GM23338 (cell line): ENCODE measurements around the gene OVCA2. TPM values are rescaled to one million over a fixed set of nuclear protein-coding genes. Genes with fewer than 3 reads are reported as not detected.

Source experiments
- ATAC-seq: fragments of 200-7000 bp; cut with Tn5 transposase; 3 replicates; pipeline ENCODE4 v1.9.1; 2020
- DNase-seq: peaks from one replicate; pipeline ENCODE4 v3.0.0-alpha.2; 2015; ENCODE audit warnings: low spot score
- H2AFZ ChIP-seq: fragments of 200-600 bp; sonication (generic); 2 replicates; pipeline ENCODE4 v1.8.0; 2016; ENCODE audit warnings: antibody characterized with exemption, mild to moderate bottlenecking, moderate library complexity
- H3F3A ChIP-seq: fragments of 200-600 bp; sonication (generic); replicated peaks from 2 replicates; pipeline ENCODE4 v1.8.0; 2017; ENCODE audit warnings: antibody characterized with exemption, mixed run types, low read depth
- H3K27ac ChIP-seq: fragments of 200-600 bp; sonication (generic); 2 replicates; pipeline ENCODE4 v1.6.1; 2016; ENCODE audit warnings: low read depth
- H3K27me3 ChIP-seq: fragments of 200-600 bp; sonication (generic); 2 replicates; pipeline ENCODE4 v1.8.0; 2016; ENCODE audit warnings: mild to moderate bottlenecking, mixed run types, moderate library complexity; ENCODE audit not compliant: insufficient read depth
- H3K36me3 ChIP-seq: fragments of 200-600 bp; sonication (generic); 2 replicates; pipeline ENCODE4 v1.8.0; 2016; ENCODE audit warnings: mild to moderate bottlenecking; ENCODE audit not compliant: insufficient read depth
- H3K4me1 ChIP-seq: fragments of 200-600 bp; sonication (generic); 2 replicates; pipeline ENCODE4 v1.8.0; 2016; ENCODE audit warnings: mild to moderate bottlenecking, moderate library complexity; ENCODE audit not compliant: insufficient read depth
- H3K4me2 ChIP-seq: fragments of 200-600 bp; sonication (generic); 2 replicates; pipeline ENCODE4 v1.7.1; 2017; ENCODE audit warnings: mixed run types
- H3K4me3 ChIP-seq: fragments of 200-600 bp; sonication (generic); 2 replicates; pipeline ENCODE4 v1.6.1; 2016; ENCODE audit warnings: mixed run types
- H3K79me2 ChIP-seq: fragments of 200-600 bp; sonication (generic); replicated peaks from 2 replicates; pipeline ENCODE4 v1.8.0; 2017; ENCODE audit warnings: mild to moderate bottlenecking; ENCODE audit not compliant: insufficient read depth
- H3K9me2 ChIP-seq: fragments of 200-600 bp; sonication (generic); 2 replicates; pipeline ENCODE4 v1.8.0; 2017; ENCODE audit not compliant: insufficient read depth
- H4K20me1 ChIP-seq: fragments of 200-600 bp; sonication (generic); replicated peaks from 2 replicates; pipeline ENCODE4 v1.8.0; 2017; ENCODE audit warnings: mild to moderate bottlenecking; ENCODE audit not compliant: insufficient read depth
- H3K27ac Mint-ChIP-seq: 2 replicates; pipeline ENCODE4 v1.8.0; 2020; ENCODE audit warnings: inconsistent platforms, mild to moderate bottlenecking, moderate library complexity, mixed read lengths
- H3K27me3 Mint-ChIP-seq: 3 replicates; pipeline ENCODE4 v1.8.0; 2022; ENCODE audit warnings: low read depth, mild to moderate bottlenecking, moderate library complexity, mixed read lengths, inconsistent platforms; ENCODE audit not compliant: insufficient read depth, poor library complexity
- H3K36me3 Mint-ChIP-seq: 3 replicates; pipeline ENCODE4 v1.8.0; 2021; ENCODE audit warnings: low read depth, mild to moderate bottlenecking, inconsistent platforms, moderate library complexity, mixed read lengths
- H3K4me1 Mint-ChIP-seq: 3 replicates; pipeline ENCODE4 v1.8.0; 2020; ENCODE audit warnings: mild to moderate bottlenecking, inconsistent platforms, mixed read lengths
- H3K4me3 Mint-ChIP-seq: 3 replicates; pipeline ENCODE4 v1.8.0; 2021; ENCODE audit warnings: moderate library complexity, mild to moderate bottlenecking, inconsistent platforms, mixed read lengths
- H3K9me3 Mint-ChIP-seq: 3 replicates; pipeline ENCODE4 v1.8.0; 2020; ENCODE audit warnings: moderate library complexity, mild to moderate bottlenecking, inconsistent platforms, mixed read lengths
- CREB1 ChIP-seq: fragments of 250-450 bp; sonication (Bioruptor Pico); IDR thresholded peaks from 2 replicates; pipeline ENCODE4 v1.5.0; 2020; ENCODE audit warnings: low read depth, mild to moderate bottlenecking, moderate library complexity
- CTCF ChIP-seq, 2 experiments: fragments of 200-600 bp in 1 of 2; sonication (generic) in 1 of 2; conservative IDR thresholded peaks; 2 replicates each; pipeline versions ENCODE4 v1.5.1 to v1.6.1; 2016 to 2017; ENCODE audit warnings: antibody characterized with exemption in 2 of 2, low read depth in 2 of 2, mild to moderate bottlenecking in 2 of 2, moderate library complexity in 1 of 2
- ETS1 ChIP-seq: IDR thresholded peaks from 2 replicates; pipeline ENCODE4 v1.6.1; 2016; ENCODE audit warnings: antibody characterized with exemption
- EZH2 ChIP-seq: fragments of 200-600 bp; sonication (generic); IDR thresholded peaks from one replicate; pipeline ENCODE4 v1.8.0; 2017; ENCODE audit warnings: antibody characterized with exemption, mild to moderate bottlenecking, low read depth; ENCODE audit not compliant: unreplicated experiment
- EZH2phosphoT487 ChIP-seq: fragments of 200-600 bp; sonication (generic); IDR thresholded peaks from one replicate; pipeline ENCODE4 v1.8.1; 2018; ENCODE audit warnings: antibody characterized with exemption; ENCODE audit not compliant: unreplicated experiment
- JUNB ChIP-seq: IDR thresholded peaks from one replicate; pipeline ENCODE4 v1.6.1; 2016; ENCODE audit warnings: antibody characterized with exemption; ENCODE audit not compliant: unreplicated experiment
- NANOG ChIP-seq: IDR thresholded peaks from 2 replicates; pipeline ENCODE4 v1.6.1; 2016; ENCODE audit warnings: antibody characterized with exemption, borderline replicate concordance
- POLR2AphosphoS5 ChIP-seq: IDR thresholded peaks from 2 replicates; pipeline ENCODE4 v1.6.1; 2016; ENCODE audit warnings: antibody characterized with exemption, low read depth
- REST ChIP-seq: IDR thresholded peaks from one replicate; pipeline ENCODE4 v1.6.1; 2018; ENCODE audit warnings: antibody characterized with exemption; ENCODE audit not compliant: unreplicated experiment
- STAT1 ChIP-seq: IDR thresholded peaks from one replicate; pipeline ENCODE4 v1.6.1; 2016; ENCODE audit warnings: antibody characterized with exemption; ENCODE audit not compliant: unreplicated experiment
- ZNF114 ChIP-seq: fragments of 250-450 bp; sonication (Bioruptor Pico); IDR thresholded peaks from 2 replicates; pipeline ENCODE4 v1.5.0; 2020; ENCODE audit warnings: mild to moderate bottlenecking, moderate library complexity
- ZNF331 ChIP-seq: fragments of 250-450 bp; sonication (Bioruptor Pico); IDR thresholded peaks from 2 replicates; pipeline ENCODE4 v1.5.0; 2020; ENCODE audit warnings: low read depth, mild to moderate bottlenecking, moderate library complexity
- ZNF462 ChIP-seq: fragments of 250-450 bp; sonication (Bioruptor Pico); IDR thresholded peaks from 2 replicates; pipeline ENCODE4 v1.5.0; 2020; ENCODE audit warnings: mild to moderate bottlenecking, moderate library complexity
- polyA plus RNA-seq: library from polyadenylated mRNA; unstranded; fragments of >200 nt; fragmentation: Nextera tagmentation; extraction: Ambion mirVana; gene quantifications from 2 replicates; pipeline ENCODE4 v1.2.1, GENCODE V29; 2016
- total RNA-seq: library from RNA; depleted of rRNA; stranded (reverse); fragments of >200 nt; shearing (Covaris generic); gene quantifications from 2 replicates; pipeline ENCODE4 v1.2.3, GENCODE V29; 2014

OVCA2 gene
- total and polyA plus RNA-seq, 2 experiments from 2014 or later = 15.9 to 21.3 TPM

- Mint-ChIP-seq H3K4me3 (no peak overlapping the region), H3K9me3 (no peaks in the 10 kb centered on the region), H3K27me3 (peaks cover 65% of the 10 kb centered on the region), H3K36me3 (no peaks in the 10 kb centered on the region), H3K27ac (no peak overlapping the region), H3K4me1 (peaks cover 4% of the 10 kb centered on the region)
- Histone ChIP-seq H3K4me1 (peaks cover 4% of the 10 kb centered on the region; the same call in 1 of the 2 replicates), H3K4me2 (no peak overlapping the region), H3K27ac (no peak overlapping the region), H3K36me3 (no peaks in the 10 kb centered on the region), H3K9me2 (no peaks in the 10 kb centered on the region), H3K27me3 (peaks cover 71% of the 10 kb centered on the region), H3K79me2 (no peaks in the 10 kb centered on the region), H2AFZ (no peak overlapping the region), H3F3A (0 out of 2 replicates have a peak, but pooled peaks cover 4% of the 10 kb centered on the region), H4K20me1 (peaks cover 5% of the 10 kb centered on the region), H3K4me3 (no peak overlapping the region)
- DNase-seq (no peak), ATAC-seq (no peak)
- no peak for TF ChIP-seq STAT1
- no peak for TF ChIP-seq ZNF462 (CRISPR knock-in tag)
- TF ChIP-seq ZNF114 (CRISPR knock-in tag) = no peak
- no peak for TF ChIP-seq ZNF331 (CRISPR knock-in tag)
- no peak for TF ChIP-seq ETS1
- TF ChIP-seq EZH2phosphoT487 = no peak
- no peak for TF ChIP-seq CTCF (conservative IDR thresholded peaks at IDR 0.05; ENCODE audit: low read depth in 2 of 2)
- TF ChIP-seq CREB1 (CRISPR knock-in tag) = no peak
- TF ChIP-seq EZH2 = no peak
- TF ChIP-seq POLR2AphosphoS5 = no peak
- no peak for TF ChIP-seq JUNB
- no peak for TF ChIP-seq REST
- TF ChIP-seq NANOG = no peak
Observed at GRCh38 chr17:2027528-2028233, 14.1 kb upstream of the OVCA2 start.
